Keratinocyte (primary cell): ENCODE measurements around the gene SMAD6.

Experiments
- CTCF ChIP-seq, 3 experiments: IDR thresholded peaks in 1 of 3; conservative IDR thresholded peaks in 1 of 3; optimal IDR thresholded peaks in 1 of 3; 2 replicates in 2 of 3; 3 replicates in 1 of 3; pipeline versions ENCODE3 to v1.5.1; 2011; ENCODE audit warnings: low read length in 3 of 3, mild to moderate bottlenecking in 3 of 3, moderate library complexity in 2 of 3, control low read depth in 1 of 3, inconsistent platforms in 1 of 3; ENCODE audit not compliant: insufficient read depth in 2 of 3; ENCODE audit errors: extremely low read depth in 1 of 3
- EZH2 ChIP-seq: IDR thresholded peaks from one replicate; pipeline ENCODE4 v1.6.1; 2012; ENCODE audit warnings: inconsistent platforms, mild to moderate bottlenecking, low read length, moderate library complexity

DNA sequence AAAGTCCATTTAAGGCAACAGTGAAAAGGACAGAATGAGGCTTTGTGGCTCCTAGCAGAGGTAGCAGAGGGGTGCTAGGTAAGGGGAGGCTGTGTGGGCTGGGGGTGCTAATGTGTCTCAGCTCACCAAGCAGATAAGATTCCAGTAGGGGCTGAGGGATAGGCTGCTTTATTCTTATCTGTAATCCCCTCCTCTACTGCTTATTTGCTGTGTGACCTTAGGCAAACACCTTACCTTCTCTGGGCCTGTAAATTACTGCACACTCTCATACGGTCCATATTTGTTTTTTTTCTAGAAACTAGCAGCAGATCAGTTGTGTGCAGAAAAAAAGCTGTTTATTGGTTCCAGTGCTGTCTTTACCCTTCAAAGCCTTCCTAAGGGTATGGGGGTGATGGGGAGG, 52.8 kb downstream of the SMAD6 start:
- TF ChIP-seq CTCF (optimal IDR thresholded peaks at IDR 0.05 in 1 of 3, IDR thresholded peaks at IDR 0.05 in 1 of 3, conservative IDR thresholded peaks at IDR 0.05 in 1 of 3; ENCODE audit: extremely low read depth in 1 of 3, insufficient read depth in 2 of 3, low read length in 3 of 3) = no peak
- no peak for TF ChIP-seq EZH2
